MG63 (cell line): ENCODE measurements around the gene PPARA. TPM values are rescaled to one million over a fixed set of nuclear protein-coding genes. Genes with fewer than 3 reads are reported as not detected.

Experiments
- DNase-seq: peaks from one replicate; pipeline ENCODE4 v3.0.0-alpha.2; 2020
- H3K27me3 ChIP-seq: fragments of 250-450 bp; sonication (Bioruptor Pico); 2 replicates; pipeline ENCODE4 v1.5.1; 2020; ENCODE audit warnings: mild to moderate bottlenecking, moderate library complexity
- H3K36me3 ChIP-seq: fragments of 250-450 bp; sonication (Bioruptor Pico); 2 replicates; pipeline ENCODE4 v1.5.1; 2020; ENCODE audit warnings: mild to moderate bottlenecking, moderate library complexity
- H3K4me3 ChIP-seq: fragments of 250-450 bp; sonication (Bioruptor Pico); 2 replicates; pipeline ENCODE4 v1.5.1; 2020; ENCODE audit warnings: mild to moderate bottlenecking, moderate library complexity
- H3K9me3 ChIP-seq: fragments of 250-450 bp; sonication (Bioruptor Pico); 2 replicates; pipeline ENCODE4 v1.5.1; 2020; ENCODE audit warnings: mild to moderate bottlenecking, moderate library complexity
- total RNA-seq: library from RNA; depleted of rRNA; stranded (reverse); fragments of >200 nt; shearing (Covaris generic); gene quantifications from 2 replicates; pipeline ENCODE4 v1.2.3, GENCODE V29; 2014; ENCODE audit warnings: low replicate concordance

Gene PPARA
- total RNA-seq, 1 experiment from 2014 or later = 1.9 TPM

DNA sequence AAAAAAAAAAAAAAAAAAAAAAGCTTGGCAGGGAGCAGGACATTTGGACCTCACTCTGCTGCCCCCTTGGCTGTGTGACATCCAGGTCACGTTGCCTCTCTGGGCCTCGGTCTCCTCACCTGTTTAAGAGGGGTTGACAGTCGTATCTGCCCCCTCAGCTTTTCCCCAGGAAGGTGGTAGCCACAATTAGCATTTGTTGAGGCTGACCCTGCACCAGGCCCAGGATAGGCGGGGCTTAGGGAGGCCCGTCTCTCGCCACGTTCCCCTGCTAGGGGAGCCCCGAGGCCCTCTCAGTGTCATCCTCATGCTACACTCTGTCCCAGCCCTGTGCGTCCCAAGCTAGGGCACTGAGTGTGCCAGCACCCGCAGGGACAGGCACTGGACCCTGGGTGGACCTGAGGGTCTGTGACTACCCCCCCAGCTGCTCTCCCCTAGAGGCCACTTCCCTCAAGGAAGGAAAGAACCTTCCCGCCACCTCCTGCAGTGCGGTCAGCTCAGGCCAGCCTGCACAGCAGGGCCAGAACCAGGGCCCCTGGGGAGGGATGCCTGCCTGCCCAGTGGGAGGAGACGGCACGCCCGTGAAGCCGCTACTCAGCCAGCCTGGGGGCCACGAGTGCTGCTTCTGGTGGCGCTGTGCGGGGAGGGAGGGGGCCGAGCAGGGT, 38.5 kb upstream of the PPARA start:
- no peaks in the 10 kb centered on the region for H3K27me3 ChIP-seq
- peaks cover 86% of the 10 kb centered on the region for H3K36me3 ChIP-seq

DNA sequence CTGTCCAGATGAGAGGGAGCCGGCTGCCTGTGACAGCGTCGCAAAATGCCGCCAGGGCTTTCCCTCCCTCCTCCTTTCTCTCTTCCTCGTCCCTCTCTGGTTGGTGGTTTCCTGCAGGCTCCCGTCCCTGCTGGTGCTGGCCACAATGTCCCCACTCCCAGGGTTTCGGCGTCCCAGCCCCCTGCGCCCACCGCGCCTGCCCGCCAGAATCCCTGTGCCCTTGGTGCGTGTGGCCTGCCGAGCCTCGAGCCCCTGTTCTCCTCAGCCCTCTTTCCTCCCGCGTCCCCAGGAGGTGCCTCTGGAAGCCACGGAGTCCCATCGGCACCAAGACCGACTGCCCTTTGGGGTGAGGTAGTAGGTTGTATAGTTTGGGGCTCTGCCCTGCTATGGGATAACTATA, 37.9 kb upstream of the PPARA start:
- DNase-seq = no peak
- peaks cover 86% of the 10 kb centered on the region for H3K36me3 ChIP-seq
- no peaks in the 10 kb centered on the region for H3K9me3 ChIP-seq
- no peaks in the 10 kb centered on the region for H3K27me3 ChIP-seq
- no peak overlapping the region for H3K4me3 ChIP-seq

More for the DNA sequence above, 38.5 kb upstream of the PPARA start:
- Histone ChIP-seq H3K9me3 (no peaks in the 10 kb centered on the region), H3K4me3 (no peak overlapping the region)
- no peak for DNase-seq

DNA sequence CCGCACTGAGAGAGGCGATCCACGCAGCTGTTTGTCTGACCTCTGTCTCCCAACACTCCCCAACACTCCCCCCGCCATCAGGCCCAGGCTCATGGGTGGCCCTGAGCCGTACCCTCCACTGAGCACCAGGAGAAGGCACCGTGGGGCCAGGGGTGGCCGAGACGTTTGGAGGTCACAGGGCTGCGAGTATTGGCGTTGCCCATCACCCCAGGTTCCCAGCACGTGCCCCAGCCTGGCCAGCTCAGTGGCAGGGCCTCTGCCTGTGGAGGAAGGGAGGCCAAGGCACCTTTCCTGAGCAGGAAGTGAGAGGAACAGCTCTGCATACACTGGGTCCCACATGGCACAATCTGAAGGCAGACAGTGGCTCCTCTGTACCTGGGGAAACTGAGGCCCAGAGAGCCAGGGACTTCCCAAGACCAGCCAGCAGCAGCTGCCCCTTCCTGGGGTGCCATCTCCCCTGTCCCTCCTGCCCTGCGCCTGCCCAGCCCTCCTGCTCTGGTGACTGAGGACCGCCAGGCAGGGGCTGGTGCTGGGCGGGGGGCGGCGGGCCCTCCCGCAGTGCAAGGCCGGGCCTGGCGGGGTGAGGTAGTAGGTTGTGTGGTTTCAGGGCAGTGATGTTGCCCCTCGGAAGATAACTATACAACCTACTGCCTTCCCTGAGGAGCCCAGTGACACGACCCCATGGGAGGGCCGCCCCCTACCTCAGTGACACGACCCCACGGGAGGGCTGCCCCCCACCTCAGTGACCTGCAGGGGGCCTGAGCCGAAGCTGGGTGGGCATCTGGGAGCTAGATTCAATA, 37.0 kb upstream of the PPARA start:
- peaks cover 78% of the 10 kb centered on the region for H3K36me3 ChIP-seq
- no peak for DNase-seq
- no peaks in the 10 kb centered on the region for H3K27me3 ChIP-seq
- no peak overlapping the region for H3K4me3 ChIP-seq
- no peaks in the 10 kb centered on the region for H3K9me3 ChIP-seq

DNA sequence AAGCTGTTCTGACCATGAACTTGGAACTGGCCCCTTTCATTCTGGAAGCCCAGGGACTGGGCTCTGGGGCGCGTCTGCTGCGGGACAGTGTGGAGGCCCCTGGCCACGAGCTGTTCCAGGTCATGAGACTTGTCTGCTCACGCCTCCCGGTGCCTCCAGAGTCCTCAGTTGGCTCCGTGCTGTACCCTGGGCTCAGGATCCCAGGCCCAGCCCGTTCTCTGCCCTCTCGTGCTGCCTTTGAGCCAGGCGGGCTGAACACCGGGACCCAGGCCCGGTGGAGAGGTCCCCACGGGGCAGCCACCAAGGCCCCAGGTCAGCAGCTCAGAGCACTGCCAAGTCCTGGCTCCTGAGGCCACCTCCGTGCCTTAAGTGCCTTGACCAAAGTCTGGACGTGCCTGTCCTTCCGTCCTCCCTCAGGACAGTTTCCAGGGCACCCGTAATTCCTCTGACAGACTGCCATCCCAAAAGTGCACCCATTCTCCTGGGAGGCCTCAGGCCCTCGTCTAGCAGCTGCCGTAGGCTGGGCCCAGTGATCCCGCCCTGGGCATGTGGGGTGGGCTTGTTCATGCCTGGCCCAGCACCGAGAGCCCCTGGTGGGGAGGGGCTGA, 36.3 kb upstream of the PPARA start:
- Histone ChIP-seq H3K27me3 (no peaks in the 10 kb centered on the region), H3K4me3 (no peak overlapping the region), H3K9me3 (no peaks in the 10 kb centered on the region), H3K36me3 (peaks cover 71% of the 10 kb centered on the region)
- no peak for DNase-seq

DNA sequence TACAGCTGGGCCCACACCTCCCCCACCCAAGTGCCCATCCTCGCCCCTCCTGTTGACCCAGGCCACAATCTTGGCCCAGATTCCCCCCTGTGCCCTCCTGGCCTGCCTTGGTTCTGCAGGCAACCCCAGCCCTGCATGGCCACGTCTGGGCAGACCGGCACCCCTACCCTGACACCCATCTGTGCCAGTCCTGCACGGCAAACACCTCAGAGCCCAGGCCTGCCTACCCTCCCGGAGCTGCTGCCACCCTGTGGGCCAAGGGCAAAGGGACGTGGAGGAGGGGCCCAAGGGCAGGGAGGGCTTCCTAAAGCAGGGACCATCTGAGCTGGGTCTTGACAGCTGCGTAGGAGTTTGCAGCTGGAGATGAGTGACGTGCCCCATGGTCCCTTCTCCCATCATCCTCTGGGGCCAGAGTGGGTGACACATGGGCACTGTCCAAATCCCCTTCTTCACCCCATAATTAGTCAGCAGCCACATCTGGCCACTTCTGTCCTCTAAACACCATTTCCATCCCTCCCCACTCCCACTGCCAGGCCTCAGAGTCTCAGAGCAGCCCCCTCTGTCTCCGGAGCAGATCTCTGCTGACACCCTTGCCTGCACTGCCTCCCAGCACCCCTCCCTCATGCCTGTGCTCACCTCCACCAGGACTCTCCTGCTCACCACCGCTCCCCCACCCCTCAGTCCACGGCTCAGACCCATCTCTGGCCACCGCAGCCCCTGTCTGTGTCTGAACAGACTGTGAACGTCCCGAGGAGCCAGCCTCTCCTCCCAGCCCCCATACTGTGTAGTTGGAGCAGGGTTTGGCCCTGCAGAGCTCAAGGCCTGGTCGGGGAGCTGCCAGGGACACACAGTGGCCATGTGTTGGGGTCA, 35.6 kb upstream of the PPARA start:
- H3K27me3 ChIP-seq = no peaks in the 10 kb centered on the region
- no peaks in the 10 kb centered on the region for H3K9me3 ChIP-seq
- no peak overlapping the region for H3K4me3 ChIP-seq
- H3K36me3 ChIP-seq = peaks cover 64% of the 10 kb centered on the region
- no peak for DNase-seq

DNA sequence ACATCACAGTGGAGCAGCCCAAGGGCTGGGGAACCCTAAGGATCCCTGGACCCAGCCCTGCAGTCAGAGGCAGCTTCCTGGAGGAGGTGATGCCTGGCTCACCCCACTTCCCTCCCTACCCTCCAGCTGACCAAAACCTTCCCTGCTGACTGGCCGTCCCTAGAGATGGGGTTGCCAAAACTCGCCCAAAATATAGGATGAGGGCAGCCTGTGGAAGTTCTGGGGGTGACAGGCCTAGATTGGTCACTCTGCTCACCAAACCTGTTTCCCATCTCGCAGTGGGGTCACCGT, 35.0 kb upstream of the PPARA start:
- DNase-seq = no peak
- peaks cover 58% of the 10 kb centered on the region for H3K36me3 ChIP-seq
- H3K9me3 ChIP-seq = no peaks in the 10 kb centered on the region
- no peak overlapping the region for H3K4me3 ChIP-seq
- H3K27me3 ChIP-seq = no peaks in the 10 kb centered on the region

DNA sequence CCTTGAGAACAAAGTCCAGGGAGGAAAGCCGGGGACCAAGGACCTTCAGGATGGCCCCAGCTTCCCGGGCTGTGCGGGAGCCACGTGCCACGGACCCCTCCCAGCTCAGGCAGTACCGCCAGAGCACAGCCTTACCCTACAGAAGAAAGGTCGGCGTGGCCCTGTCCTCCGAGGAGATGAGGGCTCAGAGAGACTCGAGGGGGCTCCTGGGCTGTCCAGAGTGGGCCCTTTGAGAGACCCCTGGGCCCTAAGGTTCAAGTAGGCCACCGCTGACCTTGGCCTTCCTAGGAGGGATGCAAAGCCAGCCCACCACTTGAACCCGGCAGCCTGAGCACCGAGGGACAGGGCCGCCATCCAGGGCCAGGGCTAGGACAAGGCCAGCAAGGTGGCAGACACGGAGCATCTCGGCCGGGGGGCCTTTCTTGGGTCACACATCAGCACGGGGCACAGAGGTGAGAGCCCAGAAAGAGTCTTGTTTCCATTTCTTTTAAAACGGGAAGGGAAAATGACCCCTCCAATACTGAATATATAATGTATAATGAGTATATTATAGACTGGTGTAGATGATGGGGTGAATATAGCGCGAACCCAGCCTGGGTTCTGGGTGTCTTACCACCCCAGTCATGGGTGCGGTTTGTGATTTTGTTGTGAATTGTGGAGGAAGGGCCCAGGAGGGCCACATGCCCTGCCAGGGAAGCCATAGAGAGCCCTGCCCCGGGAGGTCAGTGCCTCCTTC, 34.4 kb upstream of the PPARA start:
- H3K36me3 ChIP-seq = peaks cover 52% of the 10 kb centered on the region
- DNase-seq = no peak
- no peaks in the 10 kb centered on the region for H3K9me3 ChIP-seq
- H3K27me3 ChIP-seq = no peaks in the 10 kb centered on the region
- no peak overlapping the region for H3K4me3 ChIP-seq

DNA sequence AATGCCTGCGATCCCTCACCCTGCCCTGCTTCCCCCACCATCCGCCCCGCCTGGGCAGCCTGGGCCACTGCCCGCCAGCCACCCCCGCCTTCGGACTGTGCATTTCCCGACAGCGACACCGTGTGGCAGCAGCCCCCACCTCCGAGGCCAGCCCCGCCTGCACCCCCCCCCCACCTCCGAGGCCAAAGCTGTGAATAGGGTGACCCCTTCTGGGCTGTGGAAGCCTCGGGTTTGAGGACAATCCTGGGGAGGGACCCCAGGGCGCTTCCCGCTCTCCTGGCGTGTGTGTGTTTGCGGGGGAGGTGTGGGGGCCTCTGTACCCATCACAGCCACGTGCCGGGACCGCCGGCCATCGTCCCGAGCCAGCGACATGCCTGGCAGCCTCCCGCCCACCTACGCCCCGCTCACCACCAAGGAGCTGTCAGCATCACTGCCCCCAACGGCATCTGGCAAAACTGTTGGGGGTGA, 33.8 kb upstream of the PPARA start:
- peak; percentile 82 for DNase-seq
- Histone ChIP-seq H3K4me3 (no peak overlapping the region), H3K9me3 (no peaks in the 10 kb centered on the region), H3K27me3 (no peaks in the 10 kb centered on the region), H3K36me3 (peaks cover 48% of the 10 kb centered on the region)

DNA sequence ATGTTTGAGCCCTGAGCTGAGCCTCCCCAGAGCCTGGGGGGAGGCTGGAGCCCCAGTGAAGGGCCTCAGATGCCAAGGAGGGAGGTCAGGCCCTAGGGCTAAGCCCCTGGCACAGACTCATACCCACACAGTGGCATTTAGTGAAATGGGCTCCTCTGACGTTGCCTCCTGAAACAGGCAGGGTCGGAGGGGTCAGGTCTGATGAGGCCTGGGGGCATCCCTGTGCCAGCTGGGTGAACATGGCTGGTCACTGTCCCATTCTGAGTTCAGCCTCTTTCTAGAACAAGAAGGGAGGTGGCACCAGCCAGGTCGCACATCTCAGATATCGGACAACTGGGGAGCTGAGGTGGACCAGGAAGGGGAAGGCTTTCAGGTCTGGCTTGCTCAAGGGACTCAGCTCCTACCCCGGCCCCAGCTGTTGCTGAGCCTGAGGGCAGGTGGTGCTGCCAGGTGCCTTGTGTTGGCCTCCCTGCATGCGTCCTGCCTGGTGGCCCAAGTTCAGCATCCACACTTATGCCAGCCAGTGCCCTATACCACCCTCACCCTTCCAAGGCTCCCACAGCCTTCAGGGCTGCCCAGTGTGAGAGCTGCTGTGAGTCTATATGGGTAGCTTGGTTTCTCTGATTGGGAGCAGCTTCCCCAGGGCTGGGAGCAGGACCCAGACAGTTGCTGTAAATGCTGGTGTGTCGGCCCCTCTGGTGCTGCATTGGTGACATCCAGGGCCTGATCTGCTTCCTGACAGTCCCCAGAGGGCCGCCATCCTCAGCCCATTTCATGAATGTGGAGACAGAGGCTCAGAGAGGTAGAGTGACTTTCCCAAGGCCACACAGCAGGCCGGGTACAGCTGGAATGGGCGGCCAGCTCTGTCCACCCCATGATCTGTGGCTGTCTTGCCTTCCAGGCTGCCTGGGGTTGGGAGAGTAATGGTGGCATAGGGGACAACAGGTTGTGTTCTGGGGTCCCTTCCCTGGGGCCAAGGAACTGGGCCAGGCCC, 32.8 kb upstream of the PPARA start:
- no peaks in the 10 kb centered on the region for H3K9me3 ChIP-seq
- H3K4me3 ChIP-seq = no peak overlapping the region
- DNase-seq = no peak
- H3K36me3 ChIP-seq = peaks cover 40% of the 10 kb centered on the region
- H3K27me3 ChIP-seq = no peaks in the 10 kb centered on the region

DNA sequence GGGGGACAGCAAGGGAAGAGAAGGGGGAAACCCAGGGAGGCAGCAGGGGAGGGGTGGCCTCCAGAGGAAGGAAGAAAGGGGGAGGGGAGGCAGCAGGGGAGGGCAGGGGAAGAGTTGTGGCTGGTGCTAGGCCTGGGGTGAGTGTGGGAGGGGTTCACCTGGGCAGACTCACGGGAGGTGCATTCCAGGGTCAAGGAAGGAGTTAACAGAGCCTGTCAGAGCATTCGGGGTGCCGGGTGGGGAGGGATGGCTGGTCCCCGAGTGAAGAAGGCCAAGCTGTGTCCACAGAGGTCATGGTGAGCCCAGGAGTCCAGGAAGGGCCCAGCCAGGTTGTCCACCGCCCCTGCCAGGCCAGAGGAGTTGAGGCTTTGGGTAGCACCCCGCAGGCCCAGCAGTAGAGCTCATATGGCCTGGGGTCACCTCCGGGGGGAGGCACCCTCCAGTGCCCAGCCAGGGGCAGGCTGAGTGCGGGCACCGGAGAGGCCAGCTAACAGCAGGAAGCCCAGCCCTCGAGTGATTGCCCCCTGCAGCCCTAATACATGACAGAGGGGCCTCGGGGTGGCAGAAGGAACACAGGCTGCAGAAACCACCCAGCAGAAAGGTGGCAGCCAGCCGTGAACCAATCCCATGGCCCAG, 31.1 kb upstream of the PPARA start:
- Histone ChIP-seq H3K36me3 (peaks cover 22% of the 10 kb centered on the region), H3K4me3 (no peak overlapping the region), H3K27me3 (no peaks in the 10 kb centered on the region), H3K9me3 (no peaks in the 10 kb centered on the region)
- no peak for DNase-seq

DNA sequence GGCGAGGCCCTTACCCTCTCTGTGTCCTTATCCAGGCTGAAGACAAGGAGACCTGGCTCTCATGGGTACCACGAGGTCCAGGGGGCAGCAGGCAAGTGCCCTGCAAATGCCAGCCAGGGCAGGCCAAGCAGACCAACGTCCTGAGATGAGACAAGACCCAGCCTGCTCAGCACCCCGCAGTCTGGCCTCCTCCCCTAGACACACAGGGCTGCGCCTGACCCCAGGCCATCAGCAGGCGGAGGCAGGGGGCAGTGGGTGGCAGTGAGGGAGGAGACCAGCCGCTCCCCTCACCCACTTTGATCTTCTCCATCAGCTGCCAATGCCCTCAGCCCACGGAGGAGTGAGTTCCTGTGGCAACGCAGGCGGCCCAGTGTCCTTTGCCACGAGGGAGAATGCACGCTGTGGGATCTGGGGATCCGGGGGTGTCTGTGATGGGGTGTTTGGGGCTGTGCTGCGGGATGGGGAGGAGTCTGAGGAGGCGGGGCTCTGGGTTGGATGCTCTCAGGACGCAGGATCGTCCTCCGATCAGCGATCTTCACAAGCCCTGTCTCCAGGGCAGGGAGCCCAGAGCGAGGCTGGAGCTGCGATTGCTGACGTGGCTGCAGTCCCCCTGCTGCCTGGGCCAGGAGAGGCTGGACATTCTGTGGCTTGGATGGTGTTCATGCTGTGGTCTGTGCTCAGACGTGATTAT, 30.5 kb upstream of the PPARA start:
- peak; percentile 23 for DNase-seq
- Histone ChIP-seq H3K4me3 (no peak overlapping the region), H3K27me3 (no peaks in the 10 kb centered on the region), H3K36me3 (peaks cover 16% of the 10 kb centered on the region), H3K9me3 (no peaks in the 10 kb centered on the region)

DNA sequence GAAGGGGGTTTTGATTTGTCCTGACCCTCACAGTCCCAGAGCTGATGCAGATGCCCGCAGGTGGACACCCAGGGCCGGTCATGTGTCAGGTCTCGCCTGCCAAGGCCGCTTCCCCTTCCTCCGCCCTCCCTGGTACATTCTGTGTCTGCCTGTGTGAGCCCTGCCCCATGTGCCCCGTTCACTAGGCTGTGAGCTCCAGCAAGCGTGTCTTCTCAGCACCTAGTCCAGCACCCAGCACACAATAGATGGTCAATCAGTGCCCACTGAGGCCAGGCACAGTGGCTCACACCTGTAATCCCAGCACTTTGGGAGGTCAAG, 29.9 kb upstream of the PPARA start:
- H3K9me3 ChIP-seq = no peaks in the 10 kb centered on the region
- DNase-seq = no peak
- no peaks in the 10 kb centered on the region for H3K27me3 ChIP-seq
- H3K4me3 ChIP-seq = no peak overlapping the region
- H3K36me3 ChIP-seq = peaks cover 11% of the 10 kb centered on the region

DNA sequence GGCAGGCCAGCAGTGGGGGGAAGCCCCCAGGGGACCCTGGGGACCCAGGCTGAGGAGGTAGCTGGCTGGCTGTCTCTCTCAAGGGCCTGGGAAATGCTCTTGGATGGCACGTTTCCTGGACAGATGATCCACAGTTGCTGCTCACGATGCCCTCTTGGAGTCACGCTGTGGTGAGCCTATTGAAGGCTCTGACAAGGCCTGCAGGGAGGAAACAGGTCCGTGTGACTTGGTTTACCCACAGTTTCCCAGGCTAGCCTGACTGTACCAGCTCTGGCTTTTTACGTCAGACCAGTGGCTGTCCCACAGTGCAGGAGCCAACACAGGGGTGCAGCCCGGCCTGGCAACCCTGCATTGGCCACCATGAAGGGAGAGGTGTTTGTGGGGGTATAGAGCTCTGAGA, 29.2 kb upstream of the PPARA start:
- Histone ChIP-seq H3K27me3 (no peaks in the 10 kb centered on the region), H3K36me3 (peaks cover 11% of the 10 kb centered on the region), H3K4me3 (no peak overlapping the region), H3K9me3 (no peaks in the 10 kb centered on the region)
- no peak for DNase-seq

DNA sequence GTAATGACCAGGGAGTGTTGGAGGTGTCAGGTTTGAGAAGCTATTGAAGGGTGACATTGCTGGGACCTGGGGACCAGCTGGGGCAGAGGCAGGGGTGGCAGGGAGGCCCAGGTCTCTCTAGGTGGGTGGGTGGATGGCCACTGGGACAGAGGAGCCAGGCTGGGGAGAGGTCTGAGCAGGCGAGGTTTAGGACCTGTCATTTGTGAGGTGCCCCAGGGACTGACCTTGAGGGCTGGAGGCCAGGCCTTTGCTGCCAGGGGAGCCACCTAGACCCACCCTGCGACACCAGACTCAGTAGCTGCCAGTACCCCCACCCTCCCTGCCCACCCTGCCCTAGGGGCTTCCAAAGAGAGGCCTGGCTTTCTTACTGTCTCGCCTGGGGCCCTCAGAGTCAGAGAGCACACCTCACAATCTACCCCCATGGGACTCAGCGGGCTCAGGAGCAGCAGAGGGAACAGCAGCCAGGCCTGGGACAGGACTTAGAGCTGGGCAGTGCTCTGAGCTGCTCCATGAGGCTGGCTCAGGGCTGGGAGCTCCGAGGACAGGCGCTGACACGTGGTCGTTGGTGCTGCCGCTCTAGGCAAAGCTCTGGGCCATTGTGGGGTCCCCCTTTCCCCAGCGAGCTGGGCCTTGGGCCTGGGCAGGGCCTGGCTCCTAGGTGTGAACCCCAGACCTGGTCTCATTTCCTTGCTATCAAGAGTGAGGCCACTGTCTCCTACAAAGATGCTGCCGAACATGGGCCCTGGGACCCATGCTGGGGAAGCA, 28.6 kb upstream of the PPARA start:
- Histone ChIP-seq H3K9me3 (no peaks in the 10 kb centered on the region), H3K4me3 (no peak overlapping the region), H3K27me3 (no peaks in the 10 kb centered on the region), H3K36me3 (peaks cover 9% of the 10 kb centered on the region)
- no peak for DNase-seq
